SK-N-SH treated with all-trans-retinoic acid at 6 μM for 48 hours (cell line): ENCODE results near the gene GFI1.

Experiments
- BACH2 ChIP-seq: fragments of 250-450 bp; sonication (Bioruptor Pico); IDR thresholded peaks from 2 replicates; pipeline ENCODE4 v1.9.0; 2021; ENCODE audit warnings: mild to moderate bottlenecking, borderline replicate concordance
- CREB5 ChIP-seq: fragments of 250-450 bp; sonication (Bioruptor Pico); IDR thresholded peaks from 2 replicates; pipeline ENCODE4 v1.5.1; 2020; ENCODE audit warnings: low read depth, mild to moderate bottlenecking, moderate library complexity
- CSDC2 ChIP-seq: fragments of 250-450 bp; sonication (Bioruptor Pico); IDR thresholded peaks from 2 replicates; pipeline ENCODE4 v1.5.0; 2020; ENCODE audit warnings: mild to moderate bottlenecking, moderate library complexity
- ESRRG ChIP-seq: fragments of 250-450 bp; sonication (Bioruptor Pico); IDR thresholded peaks from 2 replicates; pipeline ENCODE4 v1.6.1; 2021; ENCODE audit warnings: mild to moderate bottlenecking
- GLIS3 ChIP-seq: fragments of 250-450 bp; sonication (Bioruptor Pico); IDR thresholded peaks from 2 replicates; pipeline ENCODE4 v1.5.0; 2020; ENCODE audit warnings: mild to moderate bottlenecking, moderate library complexity
- OSR1 ChIP-seq: fragments of 250-450 bp; sonication (Bioruptor Pico); IDR thresholded peaks from 2 replicates; pipeline ENCODE4 v1.8.0; 2022; ENCODE audit warnings: moderate library complexity, mild to moderate bottlenecking, inconsistent platforms
- PATZ1 ChIP-seq: fragments of 250-450 bp; sonication (Bioruptor Pico); IDR thresholded peaks from 2 replicates; pipeline ENCODE4 v1.8.0; 2020; ENCODE audit warnings: mild to moderate bottlenecking, moderate library complexity, borderline replicate concordance
- RARB ChIP-seq: fragments of 250-450 bp; sonication (Bioruptor Pico); IDR thresholded peaks from 2 replicates; pipeline ENCODE4 v1.8.0; 2021; ENCODE audit warnings: mild to moderate bottlenecking, moderate library complexity
- TCF4 ChIP-seq: fragments of 250-450 bp; sonication (Bioruptor Pico); IDR thresholded peaks from 2 replicates; pipeline ENCODE4 v1.8.0; 2021; ENCODE audit warnings: mild to moderate bottlenecking, moderate library complexity, borderline replicate concordance
- TOX ChIP-seq: fragments of 250-450 bp; sonication (Bioruptor Pico); IDR thresholded peaks from 2 replicates; pipeline ENCODE4 v1.8.0; 2021; ENCODE audit warnings: mild to moderate bottlenecking, moderate library complexity, borderline replicate concordance
- ZFP3 ChIP-seq: fragments of 250-450 bp; sonication (Bioruptor Pico); IDR thresholded peaks from 2 replicates; pipeline ENCODE4 v1.5.0; 2020; ENCODE audit warnings: mild to moderate bottlenecking, moderate library complexity
- ZFP30 ChIP-seq: fragments of 450-650 bp; formaldehyde crosslinking; IDR thresholded peaks from 2 replicates; pipeline ENCODE4 v1.5.0; 2022; ENCODE audit warnings: mild to moderate bottlenecking, moderate library complexity
- ZNF8 ChIP-seq: fragments of 450-650 bp; formaldehyde crosslinking; IDR thresholded peaks from 2 replicates; pipeline ENCODE4 v1.5.0; 2020; ENCODE audit warnings: mild to moderate bottlenecking, moderate library complexity

GRCh38 chr1:92458146-92458545, 28.6 kb downstream of the GFI1 start:
- no peak for TF ChIP-seq CSDC2 (CRISPR knock-in tag)
- TF ChIP-seq ESRRG (CRISPR knock-in tag): no peak
- TF ChIP-seq CREB5: no peak
- TF ChIP-seq ZFP30 (CRISPR knock-in tag): no peak
- no peak for TF ChIP-seq ZNF8 (CRISPR knock-in tag)
- no peak for TF ChIP-seq PATZ1 (CRISPR knock-in tag)
- no peak for TF ChIP-seq TCF4 (CRISPR knock-in tag)
- no peak for TF ChIP-seq OSR1 (CRISPR knock-in tag)
- TF ChIP-seq TOX (CRISPR knock-in tag): no peak
- TF ChIP-seq ZFP3: no peak
- TF ChIP-seq BACH2 (CRISPR knock-in tag): no peak
- TF ChIP-seq GLIS3: no peak
- TF ChIP-seq RARB (CRISPR knock-in tag): no peak
